Glomerular visceral epithelial cell (primary cell): ENCODE data around the gene GLO1.
"Not testable (repeated sequence)": the region's sequence is repeated elsewhere in the genome, so short reads cannot be mapped to it uniquely, and the experiment has no call there.

Experiments
- DNase-seq: peaks from one replicate; pipeline ENCODE4 v3.0.0-alpha.2; 2016; ENCODE audit errors: extremely low spot score

GLO1 gene

GRCh38 chr6:38705924-38706323 is 3.0 kb upstream of the GLO1 start:
- DNase-seq = no peak

GRCh38 chr6:38703949-38704590 is 1.1 kb upstream of the GLO1 start:
- DNase-seq = no peak

GRCh38 chr6:38701551-38701950 is 1.4 kb downstream of the GLO1 start:
- DNase-seq = no peak

- not testable (repeated sequence) for DNase-seq
These were observed 3.2 kb downstream of the GLO1 start for GRCh38 chr6:38699702-38700101.

GRCh38 chr6:38697846-38698245 is 5.1 kb downstream of the GLO1 start:
- no peak for DNase-seq

GRCh38 chr6:38696345-38696744 is 6.6 kb downstream of the GLO1 start:
- no peak for DNase-seq

- no peak for DNase-seq
These were observed 7.0 kb downstream of the GLO1 start for GRCh38 chr6:38695933-38696332.

- no peak for DNase-seq
These were observed 7.6 kb downstream of the GLO1 start for GRCh38 chr6:38695227-38695900.

- no peak for DNase-seq
These were observed 14.3 kb downstream of the GLO1 start for GRCh38 chr6:38688579-38689087.

GRCh38 chr6:38687549-38687948 is 15.4 kb downstream of the GLO1 start:
- DNase-seq = no peak

- no peak for DNase-seq
These were observed 15.9 kb downstream of the GLO1 start for GRCh38 chr6:38687043-38687353.

GRCh38 chr6:38686270-38687042 is 16.5 kb downstream of the GLO1 start:
- DNase-seq = no peak

GRCh38 chr6:38684904-38685303 is 18.0 kb downstream of the GLO1 start:
- DNase-seq = no peak

- no peak for DNase-seq
These were observed 18.7 kb downstream of the GLO1 start for GRCh38 chr6:38684237-38684636.

GRCh38 chr6:38681850-38682249 is 21.1 kb downstream of the GLO1 start:
- no peak for DNase-seq

- no peak for DNase-seq
These were observed 23.3 kb downstream of the GLO1 start for GRCh38 chr6:38679668-38680067.

GRCh38 chr6:38678178-38678760 is 24.7 kb downstream of the GLO1 start:
- DNase-seq = no peak

- DNase-seq = no peak
These were observed 25.9 kb downstream of the GLO1 start for GRCh38 chr6:38676974-38677544.

GRCh38 chr6:38676236-38676973 is 26.5 kb downstream of the GLO1 start:
- no peak for DNase-seq

- DNase-seq = no peak
These were observed 29.4 kb downstream of the GLO1 start for GRCh38 chr6:38673397-38674165.
